D341Med (cell line): ENCODE results near the gene RIPOR3.
"Not testable (repeated sequence)": the region's sequence is repeated elsewhere in the genome, so short reads cannot be mapped to it uniquely, and the experiment has no call there.

Source experiments
- DNase-seq: peaks from one replicate; pipeline ENCODE4 v3.0.0; 2012; ENCODE audit warnings: low spot score

RIPOR3 gene

GRCh38 chr20:50572938-50573777, 118.2 kb downstream of the RIPOR3 start:
- no peak for DNase-seq

- DNase-seq, result no peak
Observed at GRCh38 chr20:50571466-50571865, 119.9 kb downstream of the RIPOR3 start.

- DNase-seq, result no peak
Observed at GRCh38 chr20:50569864-50570836, 121.2 kb downstream of the RIPOR3 start.

GRCh38 chr20:50569487-50569863, 121.9 kb downstream of the RIPOR3 start:
- DNase-seq, result not testable (repeated sequence)

- DNase-seq, result no peak
Observed at GRCh38 chr20:50568549-50568942, 122.8 kb downstream of the RIPOR3 start.

GRCh38 chr20:50567860-50568548, 123.3 kb downstream of the RIPOR3 start:
- DNase-seq, result no peak

- no peak for DNase-seq
Observed at GRCh38 chr20:50565871-50566270, 125.5 kb downstream of the RIPOR3 start.

- DNase-seq, result no peak
Observed at GRCh38 chr20:50565383-50565782, 126.0 kb downstream of the RIPOR3 start.

GRCh38 chr20:50563133-50563944, 128.0 kb downstream of the RIPOR3 start:
- no peak for DNase-seq

GRCh38 chr20:50562262-50562701, 129.1 kb downstream of the RIPOR3 start:
- DNase-seq, result no peak

- no peak for DNase-seq
Observed at GRCh38 chr20:50561379-50562078, 129.8 kb downstream of the RIPOR3 start.

- DNase-seq, result no peak
Observed at GRCh38 chr20:50560867-50561266, 130.5 kb downstream of the RIPOR3 start.

GRCh38 chr20:50559856-50560638, 131.3 kb downstream of the RIPOR3 start:
- no peak for DNase-seq

GRCh38 chr20:50559149-50559548, 132.2 kb downstream of the RIPOR3 start:
- no peak for DNase-seq

GRCh38 chr20:50558483-50558925, 132.8 kb downstream of the RIPOR3 start:
- no peak for DNase-seq

- DNase-seq, result no peak
Observed at GRCh38 chr20:50557549-50558134, 133.7 kb downstream of the RIPOR3 start.

- DNase-seq, result no peak
Observed at GRCh38 chr20:50555662-50556061, 135.7 kb downstream of the RIPOR3 start.

GRCh38 chr20:50554694-50555579, 136.4 kb downstream of the RIPOR3 start:
- no peak for DNase-seq
